Neural cell (in vitro differentiated cells): ENCODE measurements around the gene NMNAT3. TPM values are rescaled to one million over a fixed set of nuclear protein-coding genes. Genes with fewer than 3 reads are reported as not detected.

Source experiments
- H2AFZ ChIP-seq: fragments of 200-600, 300-800 bp; sonication (generic), shearing (Covaris generic); 2 replicates; pipeline ENCODE4 v1.6.0; 2014; ENCODE audit warnings: low read depth, mild to moderate bottlenecking, antibody characterized with exemption, low read length, moderate library complexity
- H3F3A ChIP-seq: fragments of 200-600 bp; shearing (Covaris generic); 2 replicates; pipeline ENCODE4 v1.6.1; 2016; ENCODE audit warnings: mild to moderate bottlenecking, moderate library complexity, mixed read lengths, antibody characterized with exemption, low read length; ENCODE audit not compliant: insufficient read depth, poor library complexity, severe bottlenecking
- H3K27ac ChIP-seq: fragments of 200-600, 300-800 bp; sonication (generic), shearing (Covaris generic); 2 replicates; pipeline ENCODE4 v1.5.1; 2014; ENCODE audit warnings: mild to moderate bottlenecking, low read length, moderate library complexity
- H3K27me3 ChIP-seq: fragments of 300-800, 200-600 bp; sonication (generic), shearing (Covaris generic); 2 replicates; pipeline ENCODE4 v1.6.0; 2014; ENCODE audit warnings: mild to moderate bottlenecking, low read depth, low read length, moderate library complexity; ENCODE audit not compliant: insufficient read depth
- H3K36me3 ChIP-seq: fragments of 300-800, 200-600 bp; sonication (generic), shearing (Covaris generic); 2 replicates; pipeline ENCODE4 v1.5.1; 2014; ENCODE audit warnings: mild to moderate bottlenecking, antibody characterized with exemption, low read length, moderate library complexity; ENCODE audit not compliant: insufficient read depth
- H3K4me2 ChIP-seq: fragments of 300-800, 200-600 bp; sonication (generic), shearing (Covaris generic); 2 replicates; pipeline ENCODE4 v1.6.0; 2014; ENCODE audit warnings: mild to moderate bottlenecking, low read length
- H3K4me3 ChIP-seq: fragments of 300-800, 200-600 bp; sonication (generic), shearing (Covaris generic); 2 replicates; pipeline ENCODE4 v1.5.1; 2014; ENCODE audit warnings: mild to moderate bottlenecking, low read length, moderate library complexity
- H3K79me2 ChIP-seq: fragments of 200-600 bp; shearing (Covaris generic); replicated peaks from 2 replicates; pipeline ENCODE4 v1.6.0; 2014; ENCODE audit warnings: mild to moderate bottlenecking, low read length, moderate library complexity; ENCODE audit not compliant: insufficient read depth
- H3K9ac ChIP-seq: fragments of 300-800, 200-600 bp; sonication (generic), shearing (Covaris generic); 2 replicates; pipeline ENCODE4 v1.6.1; 2016; ENCODE audit warnings: mild to moderate bottlenecking, low read length, mixed read lengths
- H3K9me2 ChIP-seq: fragments of 200-600 bp; shearing (Covaris generic); 2 replicates; pipeline ENCODE4 v1.6.1; 2016; ENCODE audit warnings: mild to moderate bottlenecking, low read length, mixed read lengths; ENCODE audit not compliant: insufficient read depth
- H3K9me3 ChIP-seq: fragments of 200-600, 300-800 bp; sonication (generic), shearing (Covaris generic); 2 replicates; pipeline ENCODE4 v1.6.1; 2016; ENCODE audit warnings: mild to moderate bottlenecking, mixed run types, low read length, moderate library complexity, mixed read lengths
- H4K20me1 ChIP-seq: fragments of 200-600 bp; shearing (Covaris generic); 2 replicates; pipeline ENCODE4 v1.6.1; 2016; ENCODE audit warnings: mild to moderate bottlenecking, mixed run types; ENCODE audit not compliant: insufficient read depth
- EP300 ChIP-seq: fragments of 450-650 bp; conservative IDR thresholded peaks from 2 replicates; pipeline ENCODE4 v1.6.1; 2014; ENCODE audit warnings: antibody characterized with exemption, mild to moderate bottlenecking, moderate library complexity; ENCODE audit not compliant: poor library complexity, severe bottlenecking
- EZH2 ChIP-seq: fragments of 200-600, 300-800 bp; shearing (Covaris generic), sonication (generic); IDR thresholded peaks from 2 replicates; pipeline ENCODE4 v1.6.1; 2014; ENCODE audit warnings: antibody characterized with exemption, low read length, borderline replicate concordance, mild to moderate bottlenecking; ENCODE audit not compliant: insufficient read depth, poor library complexity, severe bottlenecking
- MXI1 ChIP-seq: fragments of 450-650 bp; conservative IDR thresholded peaks from 2 replicates; pipeline ENCODE4 v1.6.1; 2014; ENCODE audit warnings: antibody characterized with exemption, mild to moderate bottlenecking; ENCODE audit not compliant: poor library complexity, severe bottlenecking
- POLR2AphosphoS5 ChIP-seq: IDR thresholded peaks from 2 replicates; pipeline ENCODE4 v1.6.1; 2012
- TAF1 ChIP-seq: IDR thresholded peaks from 2 replicates; pipeline ENCODE4 v1.6.1; 2012; ENCODE audit warnings: low read depth
- polyA plus RNA-seq: library from polyadenylated mRNA; depleted of rRNA; stranded (reverse); fragments of >200 nt; gene quantifications from 2 replicates; pipeline ENCODE4 v1.2.3, GENCODE V29; 2014
- TF ChIP-seq, protein P1 (sequence below): fragments of 450-650 bp; IDR thresholded peaks from 2 replicates; pipeline ENCODE4 v1.5.1; 2014; ENCODE audit warnings: antibody characterized with exemption, mild to moderate bottlenecking, moderate library complexity; ENCODE audit not compliant: poor library complexity, severe bottlenecking
- TF ChIP-seq, protein P2 (sequence below): IDR thresholded peaks from 2 replicates; pipeline ENCODE4 v1.6.1; 2012; ENCODE audit warnings: borderline replicate concordance

The NMNAT3 gene
- polyA plus RNA-seq, 1 donor from 2014 or later: 2.3 TPM

DNA sequence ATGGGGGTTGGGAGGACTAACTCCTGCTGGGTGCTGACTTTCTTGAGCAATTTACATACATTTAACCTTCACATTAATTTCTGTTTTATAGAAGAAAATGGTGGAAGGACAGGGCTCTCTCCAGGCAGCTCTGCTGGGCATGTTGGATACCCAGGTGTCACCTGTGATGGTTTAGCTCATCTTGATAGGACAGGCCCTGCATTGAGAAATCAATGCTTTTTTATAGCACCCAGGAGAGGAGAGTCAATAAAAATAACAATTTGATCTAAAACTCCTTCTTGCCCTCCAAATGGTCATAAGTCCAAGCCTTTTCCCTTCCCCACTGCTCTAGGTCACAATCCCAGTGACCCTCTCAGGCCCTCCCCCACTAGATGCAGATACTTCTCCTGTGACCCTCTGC lies 90.0 kb downstream of the NMNAT3 start:
- no peaks in the 10 kb centered on the region for H3K9me3 ChIP-seq

DNA sequence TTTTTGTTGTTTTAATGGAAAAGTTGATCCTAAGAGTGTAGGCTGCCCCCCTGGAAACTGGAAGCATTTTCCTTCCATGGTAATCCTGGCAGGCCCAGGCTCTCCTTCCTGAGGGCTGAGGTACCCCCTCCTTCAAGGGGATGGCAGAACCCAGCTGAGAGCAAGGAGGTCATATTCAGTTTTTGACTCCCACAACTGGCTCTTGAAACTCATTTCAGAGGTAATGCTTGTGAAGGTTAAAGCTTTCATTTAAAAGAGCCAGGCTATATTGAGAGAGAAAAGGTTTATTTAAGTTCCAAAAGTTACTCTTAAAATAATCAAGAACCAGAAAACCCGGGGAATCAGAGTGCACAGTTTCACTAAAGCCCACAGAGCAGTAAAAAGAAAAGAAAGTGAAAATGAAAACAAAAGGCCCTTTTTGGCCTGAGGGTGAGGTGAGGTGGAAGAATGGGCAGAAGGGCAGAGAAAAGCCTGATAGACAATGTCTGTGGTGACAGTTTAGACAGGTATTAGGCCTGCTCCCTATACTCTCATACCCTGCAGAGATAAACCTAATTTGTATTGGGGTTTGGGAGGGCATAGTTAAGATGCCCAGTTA lies 91.3 kb downstream of the NMNAT3 start:
- Histone ChIP-seq H3K36me3 (no peaks in the 10 kb centered on the region), H3K9me3 (no peaks in the 10 kb centered on the region), H2AFZ (no peak overlapping the region), H4K20me1 (no peaks in the 10 kb centered on the region), H3F3A (no peaks in the 10 kb centered on the region), H3K27ac (no peak overlapping the region), H3K4me3 (no peak overlapping the region), H3K9me2 (no peaks in the 10 kb centered on the region), H3K9ac (no peak overlapping the region), H3K79me2 (no peaks in the 10 kb centered on the region), H3K27me3 (no peaks in the 10 kb centered on the region), H3K4me2 (no peak overlapping the region)
- TF ChIP-seq EZH2 (no peak), EP300 (no peak), MXI1 (no peak), POLR2AphosphoS5 (no peak)
- TF ChIP-seq, protein P1, sequence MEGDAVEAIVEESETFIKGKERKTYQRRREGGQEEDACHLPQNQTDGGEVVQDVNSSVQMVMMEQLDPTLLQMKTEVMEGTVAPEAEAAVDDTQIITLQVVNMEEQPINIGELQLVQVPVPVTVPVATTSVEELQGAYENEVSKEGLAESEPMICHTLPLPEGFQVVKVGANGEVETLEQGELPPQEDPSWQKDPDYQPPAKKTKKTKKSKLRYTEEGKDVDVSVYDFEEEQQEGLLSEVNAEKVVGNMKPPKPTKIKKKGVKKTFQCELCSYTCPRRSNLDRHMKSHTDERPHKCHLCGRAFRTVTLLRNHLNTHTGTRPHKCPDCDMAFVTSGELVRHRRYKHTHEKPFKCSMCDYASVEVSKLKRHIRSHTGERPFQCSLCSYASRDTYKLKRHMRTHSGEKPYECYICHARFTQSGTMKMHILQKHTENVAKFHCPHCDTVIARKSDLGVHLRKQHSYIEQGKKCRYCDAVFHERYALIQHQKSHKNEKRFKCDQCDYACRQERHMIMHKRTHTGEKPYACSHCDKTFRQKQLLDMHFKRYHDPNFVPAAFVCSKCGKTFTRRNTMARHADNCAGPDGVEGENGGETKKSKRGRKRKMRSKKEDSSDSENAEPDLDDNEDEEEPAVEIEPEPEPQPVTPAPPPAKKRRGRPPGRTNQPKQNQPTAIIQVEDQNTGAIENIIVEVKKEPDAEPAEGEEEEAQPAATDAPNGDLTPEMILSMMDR: no peak

More for the DNA sequence above, 90.0 kb downstream of the NMNAT3 start:
- H3K9me2 ChIP-seq: no peaks in the 10 kb centered on the region
- H3F3A ChIP-seq: no peaks in the 10 kb centered on the region
- H4K20me1 ChIP-seq: no peaks in the 10 kb centered on the region
- H3K4me2 ChIP-seq: no peak overlapping the region
- H2AFZ ChIP-seq: no peak overlapping the region
- H3K27me3 ChIP-seq: no peaks in the 10 kb centered on the region
- H3K27ac ChIP-seq: no peak overlapping the region
- TF ChIP-seq MXI1: no peak
- TF ChIP-seq, protein P2, sequence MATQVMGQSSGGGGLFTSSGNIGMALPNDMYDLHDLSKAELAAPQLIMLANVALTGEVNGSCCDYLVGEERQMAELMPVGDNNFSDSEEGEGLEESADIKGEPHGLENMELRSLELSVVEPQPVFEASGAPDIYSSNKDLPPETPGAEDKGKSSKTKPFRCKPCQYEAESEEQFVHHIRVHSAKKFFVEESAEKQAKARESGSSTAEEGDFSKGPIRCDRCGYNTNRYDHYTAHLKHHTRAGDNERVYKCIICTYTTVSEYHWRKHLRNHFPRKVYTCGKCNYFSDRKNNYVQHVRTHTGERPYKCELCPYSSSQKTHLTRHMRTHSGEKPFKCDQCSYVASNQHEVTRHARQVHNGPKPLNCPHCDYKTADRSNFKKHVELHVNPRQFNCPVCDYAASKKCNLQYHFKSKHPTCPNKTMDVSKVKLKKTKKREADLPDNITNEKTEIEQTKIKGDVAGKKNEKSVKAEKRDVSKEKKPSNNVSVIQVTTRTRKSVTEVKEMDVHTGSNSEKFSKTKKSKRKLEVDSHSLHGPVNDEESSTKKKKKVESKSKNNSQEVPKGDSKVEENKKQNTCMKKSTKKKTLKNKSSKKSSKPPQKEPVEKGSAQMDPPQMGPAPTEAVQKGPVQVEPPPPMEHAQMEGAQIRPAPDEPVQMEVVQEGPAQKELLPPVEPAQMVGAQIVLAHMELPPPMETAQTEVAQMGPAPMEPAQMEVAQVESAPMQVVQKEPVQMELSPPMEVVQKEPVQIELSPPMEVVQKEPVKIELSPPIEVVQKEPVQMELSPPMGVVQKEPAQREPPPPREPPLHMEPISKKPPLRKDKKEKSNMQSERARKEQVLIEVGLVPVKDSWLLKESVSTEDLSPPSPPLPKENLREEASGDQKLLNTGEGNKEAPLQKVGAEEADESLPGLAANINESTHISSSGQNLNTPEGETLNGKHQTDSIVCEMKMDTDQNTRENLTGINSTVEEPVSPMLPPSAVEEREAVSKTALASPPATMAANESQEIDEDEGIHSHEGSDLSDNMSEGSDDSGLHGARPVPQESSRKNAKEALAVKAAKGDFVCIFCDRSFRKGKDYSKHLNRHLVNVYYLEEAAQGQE: no peak
- TF ChIP-seq TAF1: no peak
- TF ChIP-seq, protein P1: no peak
- no peak overlapping the region for H3K4me3 ChIP-seq
- H3K79me2 ChIP-seq: no peaks in the 10 kb centered on the region
- H3K36me3 ChIP-seq: no peaks in the 10 kb centered on the region
- H3K9ac ChIP-seq: no peak overlapping the region
